Stomach (tissue), 9 donors: ENCODE data around the gene CARF. TPM values are rescaled to one million over a fixed set of nuclear protein-coding genes. Genes with fewer than 3 reads are reported as not detected.
"Not testable (repeated sequence)": the region's sequence is repeated elsewhere in the genome, so short reads cannot be mapped to it uniquely, and the experiment has no call there.

Source experiments
- DNase-seq, 2 donors: peaks; one replicate each; pipeline versions ENCODE4 v3.0.0 to v3.0.0-alpha.2; 2013 to 2019
- H3K27ac ChIP-seq, 5 donors: fragments of 200-600 bp in 4 of 5; sonication (generic) in 4 of 5; one replicate each; pipeline ENCODE4 v1.5.1; 2013 to 2019; ENCODE audit warnings: mild to moderate bottlenecking in 1 of 5, moderate library complexity in 1 of 5
- H3K27me3 ChIP-seq, 3 donors: fragments of 200-600 bp; sonication (generic); one replicate each; pipeline ENCODE4 v1.5.1; 2017 to 2019; ENCODE audit warnings: mixed run types in 1 of 3
- H3K36me3 ChIP-seq, 4 donors: fragments of 200-600 bp; sonication (generic); 1 replicate in 3 of 4; 2 replicates in 1 of 4; pipeline ENCODE4 v1.5.1; 2016 to 2019
- H3K4me1 ChIP-seq, 4 donors: fragments of 200-600 bp; sonication (generic); one replicate each; pipeline ENCODE4 v1.5.1; 2016 to 2019
- H3K4me3 ChIP-seq, 4 donors: fragments of 200-600 bp; sonication (generic) in 3 of 4; one replicate each; pipeline ENCODE4 v1.5.1; 2016 to 2019; ENCODE audit warnings: mild to moderate bottlenecking in 1 of 4
- H3K9me3 ChIP-seq, 4 donors: fragments of 200-600 bp; sonication (generic); one replicate each; pipeline ENCODE4 v1.5.1; 2016 to 2019
- CTCF ChIP-seq, 7 experiments: fragments of 450-650 bp in 4 of 7; fragments of 200-600 bp in 3 of 7; sonication (generic) in 3 of 7; IDR thresholded peaks; one replicate each; pipeline ENCODE4 v1.5.1; 2016 to 2019; ENCODE audit warnings: antibody characterized with exemption in 7 of 7, control low read depth in 2 of 7, mild to moderate bottlenecking in 1 of 7
- EP300 ChIP-seq: sonication (generic); formaldehyde crosslinking; IDR thresholded peaks from one replicate; pipeline ENCODE4 v1.6.1; 2017; ENCODE audit warnings: antibody characterized with exemption
- POLR2A ChIP-seq, 4 donors: fragments of 450-650 bp; IDR thresholded peaks; one replicate each; pipeline ENCODE4 v1.6.1; 2016; ENCODE audit warnings: antibody characterized with exemption in 4 of 4, control low read depth in 2 of 4, mild to moderate bottlenecking in 1 of 4, moderate library complexity in 1 of 4
- POLR2AphosphoS5 ChIP-seq, 3 donors: sonication (generic); formaldehyde crosslinking; IDR thresholded peaks; one replicate each; pipeline ENCODE4 v1.6.1; 2016; ENCODE audit warnings: antibody characterized with exemption in 3 of 3
- WGBS, 5 donors: extraction: QIAGEN DNeasy Blood & Tissue Kit in 3 of 5; methylation state at CpG; one replicate each; pipeline versions ENCODE4 v1.1.5 to v1.1.7; 2013 to 2018; 5-methylcytosine and 5-hydroxymethylcytosine counted together
- intact Hi-C: fragments of 100-400 bp; cut with DNase I; formaldehyde crosslinking; loops from one replicate; pipeline ENCODE4 v1.15.1; 2023; ENCODE audit warnings: low total_unique reads
- polyA plus RNA-seq, 3 donors: library from polyadenylated mRNA; stranded (reverse); fragments of 200-250 nt; gene quantifications; one replicate each; pipeline ENCODE4 v1.2.3, GENCODE V29; 2013
- total RNA-seq, 5 donors: library from RNA; depleted of rRNA; stranded (reverse); fragments of >200 nt; gene quantifications; one replicate each; pipeline versions ENCODE4 v1.1.0 to v1.2.3, GENCODE V29; 2014 to 2016
- donor health status: healthy with polysubstance abuse.
- donor health status: Bipolar disorder and iron deficiency.
- donor health status: healthy.

The CARF gene
- total and polyA plus RNA-seq, 8 donors = 1.8 to 30.9 (median 20.1) TPM

GRCh38 chr2:202908186-202908585 is 3.9 kb upstream of the CARF start:
- peaks cover 0 to 22% (median 17%) of the 10 kb centered on the region in 4 donors for H3K36me3 ChIP-seq
- no peak overlapping the region for H3K4me3 ChIP-seq
- no peak for DNase-seq
- intact Hi-C loops = no loop called here
- H3K27me3 ChIP-seq = no peaks in the 10 kb centered on the region
- 65 to 74% (median 70%) methylated on average over 5 of the region's 5 CpGs for WGBS, 5 donors
- H3K9me3 ChIP-seq = no peaks in the 10 kb centered on the region
- H3K27ac ChIP-seq = no peak overlapping the region
- TF ChIP-seq CTCF (IDR thresholded peaks at IDR 0.05) (no peak), POLR2A (IDR thresholded peaks at IDR 0.05) (no peak), POLR2AphosphoS5 (IDR thresholded peaks at IDR 0.05) (no peak), EP300 (no peak)
- H3K4me1 ChIP-seq = peaks cover 13 to 38% (median 28%) of the 10 kb centered on the region in 4 donors

GRCh38 chr2:202909394-202910192 is 2.5 kb upstream of the CARF start:
- intact Hi-C loops = no loop called here
- Histone ChIP-seq H3K27me3 (no peaks in the 10 kb centered on the region), H3K36me3 (peaks cover 0 to 22% (median 17%) of the 10 kb centered on the region in 4 donors), H3K27ac (no peak overlapping the region), H3K9me3 (no peaks in the 10 kb centered on the region), H3K4me1 (peaks cover 13 to 46% (median 31%) of the 10 kb centered on the region in 4 donors), H3K4me3 (peak overlapping the region in 2 of 4 donors; percentile 87)
- 86 to 93% (median 90%) methylated on average over 6 of the region's 6 CpGs for WGBS, 5 donors
- DNase-seq = no peak
- no peak for TF ChIP-seq CTCF (IDR thresholded peaks at IDR 0.05)
- TF ChIP-seq EP300 = no peak
- TF ChIP-seq POLR2AphosphoS5 (IDR thresholded peaks at IDR 0.05) = no peak
- TF ChIP-seq POLR2A (IDR thresholded peaks at IDR 0.05) = no peak

- Histone ChIP-seq H3K4me1 (peaks cover 13 to 46% (median 31%) of the 10 kb centered on the region in 4 donors), H3K36me3 (peaks cover 0 to 18% (median 16%) of the 10 kb centered on the region in 4 donors), H3K4me3 (peak overlapping the region; percentile 60 to 87 (median 78))
- intact Hi-C loops, DNase-seq, H3K27me3 ChIP-seq, H3K9me3 ChIP-seq, H3K27ac ChIP-seq: not testable (repeated sequence)
- 64 to 88% (median 68%) methylated on average over 5 of the region's 5 CpGs for WGBS, 5 donors
Measured at GRCh38 chr2:202910250-202910649, 1.8 kb upstream of the CARF start.

- WGBS, 5 donors = 5 to 15% (median 8%) methylated on average over 3 of the region's 3 CpGs
- DNase-seq = no peak
- peaks cover 0 to 13% (median 12%) of the 10 kb centered on the region in 4 donors for H3K36me3 ChIP-seq
- peak overlapping the region in 1 of 5 donors; percentile 91 for H3K27ac ChIP-seq
- no peaks in the 10 kb centered on the region for H3K9me3 ChIP-seq
- TF ChIP-seq CTCF (IDR thresholded peaks at IDR 0.05) = no peak
- TF ChIP-seq POLR2AphosphoS5 (IDR thresholded peaks at IDR 0.05) = no peak
- no peak for TF ChIP-seq EP300
- no peak for TF ChIP-seq POLR2A (IDR thresholded peaks at IDR 0.05)
- H3K4me1 ChIP-seq = peaks cover 13 to 46% (median 31%) of the 10 kb centered on the region in 4 donors
- H3K27me3 ChIP-seq = no peaks in the 10 kb centered on the region
- intact Hi-C loops = no loop called here
- peak overlapping the region; percentile 60 to 87 (median 78) for H3K4me3 ChIP-seq
Measured at GRCh38 chr2:202910698-202911097, 1.4 kb upstream of the CARF start.

GRCh38 chr2:202911203-202911511 is 918 bp upstream of the CARF start:
- H3K4me3 ChIP-seq = peak overlapping the region; percentile 60 to 87 (median 78)
- WGBS, 5 donors = 0 to 1% (median 0%) methylated on average over 8 of the region's 8 CpGs
- intact Hi-C loops = no loop called here

More at GRCh38 chr2:202911203-202911511, 918 bp upstream of the CARF start:
- H3K4me1 ChIP-seq = peaks cover 13 to 46% (median 31%) of the 10 kb centered on the region in 4 donors
- peaks cover 0 to 9% (median 8%) of the 10 kb centered on the region in 4 donors for H3K36me3 ChIP-seq
- TF ChIP-seq CTCF (IDR thresholded peaks at IDR 0.05) = no peak
- TF ChIP-seq POLR2A (IDR thresholded peaks at IDR 0.05) = no peak
- TF ChIP-seq POLR2AphosphoS5 (IDR thresholded peaks at IDR 0.05) = no peak
- TF ChIP-seq EP300 = no peak
- no peaks in the 10 kb centered on the region for H3K27me3 ChIP-seq
- no peak for DNase-seq
- peak overlapping the region; percentile 73 to 93 (median 91) for H3K27ac ChIP-seq
- no peaks in the 10 kb centered on the region for H3K9me3 ChIP-seq
